ENCODE results near the gene OSTF1. TPM values are rescaled to one million over a fixed set of nuclear protein-coding genes. Genes with fewer than 3 reads are reported as not detected.

The OSTF1 gene
- total RNA-seq, 4 donors from 2014 or later, result 0.60 to 37.8 (median 19.0) TPM

DNA sequence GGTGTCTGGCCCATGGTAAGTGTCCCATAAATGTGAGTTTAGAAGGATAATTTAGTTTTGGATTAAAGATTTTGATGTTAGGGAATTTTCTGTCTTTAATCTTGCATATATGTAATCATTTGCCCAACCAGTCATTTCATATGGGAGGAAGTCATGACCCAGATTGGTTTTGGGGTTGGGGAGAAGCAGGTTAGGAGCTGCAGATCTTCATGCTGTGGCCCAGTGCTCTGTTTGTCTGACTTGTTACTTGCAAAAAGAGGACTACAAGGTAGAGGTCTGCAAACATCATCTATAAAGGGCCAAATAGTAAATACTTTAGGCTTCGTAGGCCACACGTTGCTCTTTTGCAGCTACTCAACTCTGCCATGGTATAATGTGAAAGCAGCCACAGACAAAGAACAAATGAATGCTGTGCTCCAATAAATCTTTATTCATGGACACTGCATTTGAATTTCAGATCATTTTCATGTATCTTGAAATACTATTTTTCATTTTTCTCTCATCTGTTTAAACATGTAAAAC lies 16.8 kb downstream of the OSTF1 start:
- no peaks in the 10 kb centered on the region for H3K27me3 ChIP-seq
- no peak for DNase-seq
- H3K27ac ChIP-seq, result peak overlapping the region in 1 of 4 donors; percentile 16
- H3K9me3 ChIP-seq, result no peaks in the 10 kb centered on the region
- intact Hi-C loops (cut with DNase I; ENCODE audit: low total_unique reads) (no loop called here), in situ Hi-C loops (cut with MboI; ENCODE audit: low pct_ligation_motif_present in 1 of 4, low pct_unique_long_range_greater_than_20kb in 1 of 4, low sequenced_read_pairs in 3 of 4) (no loop called here)
- no peaks in the 10 kb centered on the region for H3K36me3 ChIP-seq
- TF ChIP-seq POLR2AphosphoS5 (IDR thresholded peaks at IDR 0.05), result no peak
- TF ChIP-seq POLR2A (IDR thresholded peaks at IDR 0.05), result no peak
- no peak for TF ChIP-seq EP300 (IDR thresholded peaks at IDR 0.05; ENCODE audit: low read depth)
- TF ChIP-seq, protein P1, sequence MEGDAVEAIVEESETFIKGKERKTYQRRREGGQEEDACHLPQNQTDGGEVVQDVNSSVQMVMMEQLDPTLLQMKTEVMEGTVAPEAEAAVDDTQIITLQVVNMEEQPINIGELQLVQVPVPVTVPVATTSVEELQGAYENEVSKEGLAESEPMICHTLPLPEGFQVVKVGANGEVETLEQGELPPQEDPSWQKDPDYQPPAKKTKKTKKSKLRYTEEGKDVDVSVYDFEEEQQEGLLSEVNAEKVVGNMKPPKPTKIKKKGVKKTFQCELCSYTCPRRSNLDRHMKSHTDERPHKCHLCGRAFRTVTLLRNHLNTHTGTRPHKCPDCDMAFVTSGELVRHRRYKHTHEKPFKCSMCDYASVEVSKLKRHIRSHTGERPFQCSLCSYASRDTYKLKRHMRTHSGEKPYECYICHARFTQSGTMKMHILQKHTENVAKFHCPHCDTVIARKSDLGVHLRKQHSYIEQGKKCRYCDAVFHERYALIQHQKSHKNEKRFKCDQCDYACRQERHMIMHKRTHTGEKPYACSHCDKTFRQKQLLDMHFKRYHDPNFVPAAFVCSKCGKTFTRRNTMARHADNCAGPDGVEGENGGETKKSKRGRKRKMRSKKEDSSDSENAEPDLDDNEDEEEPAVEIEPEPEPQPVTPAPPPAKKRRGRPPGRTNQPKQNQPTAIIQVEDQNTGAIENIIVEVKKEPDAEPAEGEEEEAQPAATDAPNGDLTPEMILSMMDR (IDR thresholded peaks at IDR 0.05), result no peak
- H3K4me1 ChIP-seq, result peaks cover 0 to 35% (median 4%) of the 10 kb centered on the region in 4 donors
- H3K4me3 ChIP-seq, result no peak overlapping the region
- 71 to 89% methylated on average over 2 of the region's 2 CpGs for WGBS, 2 donors (ENCODE audit: low coverage in 1 of 2)

DNA sequence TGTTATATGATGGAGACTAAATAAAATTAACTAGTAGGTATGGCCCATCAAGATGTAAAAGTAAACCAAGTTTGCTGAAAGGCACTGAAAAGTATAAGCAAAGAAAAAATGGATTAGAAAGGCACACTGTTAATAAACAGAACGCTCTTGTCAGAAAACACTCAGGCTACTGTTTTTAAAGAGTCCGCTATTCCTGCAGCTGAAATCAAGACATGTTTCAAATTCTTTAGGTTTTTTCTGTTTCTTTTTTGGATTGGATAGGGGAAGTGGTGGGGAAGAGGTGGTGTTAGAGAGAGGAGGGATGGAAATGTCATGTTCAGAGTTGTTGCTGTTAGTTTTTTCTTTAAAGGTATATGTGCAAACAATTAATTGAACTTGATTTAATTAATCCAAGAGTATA lies 17.5 kb downstream of the OSTF1 start:
- no peaks in the 10 kb centered on the region for H3K36me3 ChIP-seq
- peak overlapping the region in 1 of 4 donors; percentile 16 for H3K27ac ChIP-seq
- 79 to 88% methylated on average over 2 of the region's 2 CpGs for WGBS, 2 donors (ENCODE audit: low coverage in 1 of 2)
- in situ Hi-C loops (cut with MboI; ENCODE audit: low pct_ligation_motif_present in 1 of 4, low pct_unique_long_range_greater_than_20kb in 1 of 4, low sequenced_read_pairs in 3 of 4), result no loop called here
- no peak for TF ChIP-seq POLR2A (IDR thresholded peaks at IDR 0.05)
- no peak for TF ChIP-seq EP300 (IDR thresholded peaks at IDR 0.05; ENCODE audit: low read depth)
- intact Hi-C loops (cut with DNase I; ENCODE audit: low total_unique reads), result no loop called here
- no peak for DNase-seq
- no peak overlapping the region for H3K4me3 ChIP-seq
- peaks cover 0 to 38% (median 4%) of the 10 kb centered on the region in 4 donors for H3K4me1 ChIP-seq
- no peaks in the 10 kb centered on the region for H3K9me3 ChIP-seq
- no peaks in the 10 kb centered on the region for H3K27me3 ChIP-seq

DNA sequence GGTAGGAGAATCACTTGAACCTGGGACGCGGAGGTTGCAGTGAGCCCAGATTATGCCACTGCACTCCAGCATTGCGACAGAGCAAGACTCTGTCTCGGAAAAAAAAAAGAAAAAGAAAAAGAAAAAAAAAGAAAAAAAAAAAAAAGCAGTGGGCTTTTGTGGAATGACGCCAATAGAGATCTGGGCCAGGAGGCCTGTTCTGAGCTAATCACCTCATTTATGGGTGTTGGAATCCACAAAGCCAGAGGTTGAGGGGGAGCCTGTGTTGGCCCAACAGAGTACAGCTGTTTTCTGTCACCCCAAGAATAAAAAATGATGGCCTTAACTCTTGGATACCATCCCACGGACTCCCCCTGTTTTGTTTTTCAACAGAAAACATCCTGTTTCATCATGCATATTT lies 18.5 kb downstream of the OSTF1 start:
- H3K36me3 ChIP-seq, result no peaks in the 10 kb centered on the region
- H3K4me1 ChIP-seq, result peaks cover 0 to 39% (median 3%) of the 10 kb centered on the region in 4 donors
- in situ Hi-C loops (cut with MboI; ENCODE audit: low pct_ligation_motif_present in 1 of 4, low pct_unique_long_range_greater_than_20kb in 1 of 4, low sequenced_read_pairs in 3 of 4) (no loop called here), intact Hi-C loops (cut with DNase I; ENCODE audit: low total_unique reads) (no loop called here)
- H3K9me3 ChIP-seq, result no peaks in the 10 kb centered on the region
- TF ChIP-seq EP300 (IDR thresholded peaks at IDR 0.05; ENCODE audit: low read depth) (no peak), POLR2AphosphoS5 (IDR thresholded peaks at IDR 0.05) (no peak), POLR2A (IDR thresholded peaks at IDR 0.05) (no peak)
- TF ChIP-seq, protein P1 (IDR thresholded peaks at IDR 0.05), result no peak
- DNase-seq, result peak; percentile 13
- H3K27ac ChIP-seq, result peak overlapping the region in 3 of 4 donors; percentile 19 to 35 (median 22)
- no peaks in the 10 kb centered on the region for H3K27me3 ChIP-seq
- 88 to 94% methylated on average over 2 to 6 of the region's 6 CpGs for WGBS, 2 donors (ENCODE audit: low coverage in 1 of 2)
- H3K4me3 ChIP-seq, result no peak overlapping the region

DNA sequence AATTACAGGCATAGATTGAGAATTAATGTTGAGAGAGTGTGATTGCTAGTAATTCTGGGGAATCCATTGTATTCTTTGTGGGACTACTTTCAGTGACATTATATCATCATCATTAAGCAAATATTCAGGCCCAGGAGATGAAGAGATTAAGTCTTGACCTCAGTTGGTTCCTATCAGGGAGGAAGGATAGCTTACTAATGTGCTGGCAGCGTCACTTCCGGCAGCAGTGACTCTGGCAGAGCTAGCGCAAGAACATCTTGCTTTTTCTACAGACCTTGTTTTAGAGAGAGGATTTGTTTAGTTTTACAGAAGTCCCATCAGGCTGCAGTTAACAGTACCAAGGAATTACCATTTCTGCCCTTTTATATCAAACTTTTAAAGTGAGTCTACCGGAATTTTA lies 20.3 kb downstream of the OSTF1 start:
- TF ChIP-seq, protein P1 (IDR thresholded peaks at IDR 0.05), result no peak
- peak in 1 of 3 donors; percentile 22 for TF ChIP-seq POLR2AphosphoS5 (IDR thresholded peaks at IDR 0.05)
- intact Hi-C loops (cut with DNase I; ENCODE audit: low total_unique reads) (no loop called here), in situ Hi-C loops (cut with MboI; ENCODE audit: low pct_ligation_motif_present in 1 of 4, low pct_unique_long_range_greater_than_20kb in 1 of 4, low sequenced_read_pairs in 3 of 4) (no loop called here)
- Histone ChIP-seq H3K4me1 (peaks cover 0 to 54% (median 3%) of the 10 kb centered on the region in 4 donors), H3K9me3 (no peaks in the 10 kb centered on the region), H3K27ac (peak overlapping the region; percentile 1 to 45 (median 30)), H3K27me3 (no peaks in the 10 kb centered on the region), H3K4me3 (no peak overlapping the region), H3K36me3 (no peaks in the 10 kb centered on the region)
- peak; percentile 39 for DNase-seq
- WGBS, 2 donors (ENCODE audit: low coverage in 1 of 2), result 71 to 83% methylated on average over 4 of the region's 4 CpGs
